ENCODE data around the gene PDE6C.
"Not testable (repeated sequence)": the region's sequence is repeated elsewhere in the genome, so short reads cannot be mapped to it uniquely, and the experiment has no call there.

PDE6C gene

GRCh38 chr10:93652857-93653256 is 40.5 kb downstream of the PDE6C start:
- DNase-seq, result no peak

- no peak for DNase-seq
Observed at GRCh38 chr10:93654201-93654600, 41.9 kb downstream of the PDE6C start.

- no peak for DNase-seq
Observed at GRCh38 chr10:93656155-93656554, 43.8 kb downstream of the PDE6C start.

- DNase-seq, result no peak
Observed at GRCh38 chr10:93657757-93658156, 45.4 kb downstream of the PDE6C start.

- DNase-seq, result no peak
Observed at GRCh38 chr10:93666030-93666429, 53.7 kb downstream of the PDE6C start.

- no peak for DNase-seq
Observed at GRCh38 chr10:93667795-93668194, 55.5 kb downstream of the PDE6C start.

- no peak for DNase-seq
Observed at GRCh38 chr10:93670372-93670771, 58.0 kb downstream of the PDE6C start.

- DNase-seq, result no peak
Observed at GRCh38 chr10:93671042-93671441, 58.7 kb downstream of the PDE6C start.

GRCh38 chr10:93672022-93672678 is 59.8 kb downstream of the PDE6C start:
- no peak for DNase-seq

GRCh38 chr10:93672890-93673289 is 60.6 kb downstream of the PDE6C start:
- no peak for DNase-seq

GRCh38 chr10:93673791-93674190 is 61.5 kb downstream of the PDE6C start:
- DNase-seq, result no peak

- DNase-seq, result no peak
Observed at GRCh38 chr10:93678386-93678785, 66.0 kb downstream of the PDE6C start.

GRCh38 chr10:93678805-93679587 is 66.7 kb downstream of the PDE6C start:
- DNase-seq, result no peak

- DNase-seq, result peak; percentile 46
Observed at GRCh38 chr10:93680412-93681047, 68.2 kb downstream of the PDE6C start.

GRCh38 chr10:93687737-93688136 is 75.4 kb downstream of the PDE6C start:
- no peak for DNase-seq

- peak; percentile 83 for DNase-seq
Observed at GRCh38 chr10:93695740-93696139, 83.4 kb downstream of the PDE6C start.

GRCh38 chr10:93696582-93696981 is 84.2 kb downstream of the PDE6C start:
- not testable (repeated sequence) for DNase-seq

- no peak for DNase-seq
Observed at GRCh38 chr10:93697207-93697606, 84.9 kb downstream of the PDE6C start.

GRCh38 chr10:93701866-93702209 is 89.5 kb downstream of the PDE6C start:
- peak; percentile 37 for DNase-seq

- DNase-seq, result peak; percentile 88
Observed at GRCh38 chr10:93702210-93703001, 90.1 kb downstream of the PDE6C start, which contains the start of gene FRA10AC1. FRA10AC1 (minus strand) TSS chr10:93702592; CDS start chr10:93700106, 2,486 bp downstream.

- peak; percentile 29 for DNase-seq
Observed at GRCh38 chr10:93703066-93703465, 90.7 kb downstream of the PDE6C start.

- no peak for DNase-seq
Observed at GRCh38 chr10:93703841-93704240, 91.5 kb downstream of the PDE6C start.

- no peak for DNase-seq
Observed at GRCh38 chr10:93704451-93704850, 92.1 kb downstream of the PDE6C start.
